Stomach (tissue), 9 donors: ENCODE data around the gene ABCA13. TPM values are rescaled to one million over a fixed set of nuclear protein-coding genes. Genes with fewer than 3 reads are reported as not detected.

Experiments used
- DNase-seq, 2 donors: peaks; one replicate each; pipeline versions ENCODE4 v3.0.0 to v3.0.0-alpha.2; 2013 to 2019
- H3K27ac ChIP-seq, 5 donors: fragments of 200-600 bp in 4 of 5; sonication (generic) in 4 of 5; one replicate each; pipeline ENCODE4 v1.5.1; 2013 to 2019; ENCODE audit warnings: mild to moderate bottlenecking in 1 of 5, moderate library complexity in 1 of 5
- H3K27me3 ChIP-seq, 3 donors: fragments of 200-600 bp; sonication (generic); one replicate each; pipeline ENCODE4 v1.5.1; 2017 to 2019; ENCODE audit warnings: mixed run types in 1 of 3
- H3K36me3 ChIP-seq, 4 donors: fragments of 200-600 bp; sonication (generic); 1 replicate in 3 of 4; 2 replicates in 1 of 4; pipeline ENCODE4 v1.5.1; 2016 to 2019
- H3K4me1 ChIP-seq, 4 donors: fragments of 200-600 bp; sonication (generic); one replicate each; pipeline ENCODE4 v1.5.1; 2016 to 2019
- H3K4me3 ChIP-seq, 4 donors: fragments of 200-600 bp; sonication (generic) in 3 of 4; one replicate each; pipeline ENCODE4 v1.5.1; 2016 to 2019; ENCODE audit warnings: mild to moderate bottlenecking in 1 of 4
- H3K9me3 ChIP-seq, 4 donors: fragments of 200-600 bp; sonication (generic); one replicate each; pipeline ENCODE4 v1.5.1; 2016 to 2019
- CTCF ChIP-seq, 7 experiments: fragments of 450-650 bp in 4 of 7; fragments of 200-600 bp in 3 of 7; sonication (generic) in 3 of 7; IDR thresholded peaks; one replicate each; pipeline ENCODE4 v1.5.1; 2016 to 2019; ENCODE audit warnings: antibody characterized with exemption in 7 of 7, control low read depth in 2 of 7, mild to moderate bottlenecking in 1 of 7
- EP300 ChIP-seq: sonication (generic); formaldehyde crosslinking; IDR thresholded peaks from one replicate; pipeline ENCODE4 v1.6.1; 2017; ENCODE audit warnings: antibody characterized with exemption
- POLR2A ChIP-seq, 4 donors: fragments of 450-650 bp; IDR thresholded peaks; one replicate each; pipeline ENCODE4 v1.6.1; 2016; ENCODE audit warnings: antibody characterized with exemption in 4 of 4, control low read depth in 2 of 4, mild to moderate bottlenecking in 1 of 4, moderate library complexity in 1 of 4
- POLR2AphosphoS5 ChIP-seq, 3 donors: sonication (generic); formaldehyde crosslinking; IDR thresholded peaks; one replicate each; pipeline ENCODE4 v1.6.1; 2016; ENCODE audit warnings: antibody characterized with exemption in 3 of 3
- WGBS, 5 donors: extraction: QIAGEN DNeasy Blood & Tissue Kit in 3 of 5; methylation state at CpG; one replicate each; pipeline versions ENCODE4 v1.1.5 to v1.1.7; 2013 to 2018; 5-methylcytosine and 5-hydroxymethylcytosine counted together
- intact Hi-C: fragments of 100-400 bp; cut with DNase I; formaldehyde crosslinking; loops from one replicate; pipeline ENCODE4 v1.15.1; 2023; ENCODE audit warnings: low total_unique reads
- polyA plus RNA-seq, 3 donors: library from polyadenylated mRNA; stranded (reverse); fragments of 200-250 nt; gene quantifications; one replicate each; pipeline ENCODE4 v1.2.3, GENCODE V29; 2013
- total RNA-seq, 5 donors: library from RNA; depleted of rRNA; stranded (reverse); fragments of >200 nt; gene quantifications; one replicate each; pipeline versions ENCODE4 v1.1.0 to v1.2.3, GENCODE V29; 2014 to 2016
- donor health status: healthy with polysubstance abuse.
- donor health status: Bipolar disorder and iron deficiency.
- donor health status: healthy.

ABCA13 gene
- total and polyA plus RNA-seq, 8 donors = under 0.01 to 0.92 (median 0.50) TPM; not detected in 5

- Histone ChIP-seq H3K36me3 (no peaks in the 10 kb centered on the region), H3K27ac (no peak overlapping the region), H3K4me3 (no peak overlapping the region), H3K9me3 (no peaks in the 10 kb centered on the region), H3K4me1 (no peaks in the 10 kb centered on the region), H3K27me3 (no peaks in the 10 kb centered on the region)
- 64 to 78% (median 72%) methylated on average over 7 of the region's 7 CpGs for WGBS, 5 donors
- TF ChIP-seq EP300 (no peak), POLR2AphosphoS5 (IDR thresholded peaks at IDR 0.05) (no peak), POLR2A (IDR thresholded peaks at IDR 0.05) (no peak), CTCF (IDR thresholded peaks at IDR 0.05) (no peak)
- intact Hi-C loops = no loop called here
- DNase-seq = no peak
Observed at GRCh38 chr7:48617508-48617907, 446.2 kb downstream of the ABCA13 start.

- Histone ChIP-seq H3K27ac (no peak overlapping the region), H3K36me3 (no peaks in the 10 kb centered on the region), H3K4me3 (no peak overlapping the region), H3K9me3 (peaks cover 0 to 3% (median 0%) of the 10 kb centered on the region in 4 donors), H3K4me1 (no peaks in the 10 kb centered on the region), H3K27me3 (no peaks in the 10 kb centered on the region)
- no peak for DNase-seq
- no peak for TF ChIP-seq CTCF (IDR thresholded peaks at IDR 0.05)
- 79 to 92% (median 82%) methylated on average over 3 of the region's 3 CpGs for WGBS, 5 donors
- intact Hi-C loops = no loop called here
Observed at GRCh38 chr7:48617993-48618392, 446.7 kb downstream of the ABCA13 start.

GRCh38 chr7:48621076-48621475, 449.8 kb downstream of the ABCA13 start:
- 51 to 74% (median 63%) methylated on average over 4 of the region's 4 CpGs for WGBS, 5 donors
- DNase-seq = no peak
- H3K9me3 ChIP-seq = peaks cover 0 to 3% (median 0%) of the 10 kb centered on the region in 4 donors
- H3K4me1 ChIP-seq = no peaks in the 10 kb centered on the region
- H3K27ac ChIP-seq = no peak overlapping the region
- H3K27me3 ChIP-seq = no peaks in the 10 kb centered on the region
- no peak for TF ChIP-seq POLR2A (IDR thresholded peaks at IDR 0.05)
- TF ChIP-seq POLR2AphosphoS5 (IDR thresholded peaks at IDR 0.05) = no peak
- no peak for TF ChIP-seq CTCF (IDR thresholded peaks at IDR 0.05)
- no peak for TF ChIP-seq EP300
- no peak overlapping the region for H3K4me3 ChIP-seq
- no peaks in the 10 kb centered on the region for H3K36me3 ChIP-seq
- intact Hi-C loops = no loop called here

GRCh38 chr7:48627164-48627563, 455.9 kb downstream of the ABCA13 start:
- WGBS, 5 donors = 73 to 79% (median 76%) methylated on average over 4 of the region's 4 CpGs
- no peaks in the 10 kb centered on the region for H3K27me3 ChIP-seq
- no peak overlapping the region for H3K27ac ChIP-seq
- H3K9me3 ChIP-seq = peaks cover 0 to 7% (median 0%) of the 10 kb centered on the region in 4 donors
- no peaks in the 10 kb centered on the region for H3K36me3 ChIP-seq
- TF ChIP-seq CTCF (IDR thresholded peaks at IDR 0.05) = no peak
- no peaks in the 10 kb centered on the region for H3K4me1 ChIP-seq
- intact Hi-C loops = no loop called here
- no peak for DNase-seq
- H3K4me3 ChIP-seq = no peak overlapping the region
